Activated T-cell treated with anti-CD3 and anti-CD28 coated beads for 4 hours (primary cell): ENCODE results near the gene ZDHHC4.
"Not testable (repeated sequence)": the region's sequence is repeated elsewhere in the genome, so short reads cannot be mapped to it uniquely, and the experiment has no call there.

Experiments
- DNase-seq: peaks from one replicate; pipeline ENCODE4 v3.0.0-alpha.2; 2020

ZDHHC4 gene

GRCh38 chr7:6608081-6608480 lies 30.8 kb downstream of the ZDHHC4 start:
- no peak for DNase-seq

- DNase-seq: no peak
Measured at GRCh38 chr7:6608794-6609193, 31.5 kb downstream of the ZDHHC4 start.

- DNase-seq: no peak
Measured at GRCh38 chr7:6612819-6613218, 35.6 kb downstream of the ZDHHC4 start.

GRCh38 chr7:6613706-6614105 lies 36.5 kb downstream of the ZDHHC4 start:
- DNase-seq: no peak

- no peak for DNase-seq
Measured at GRCh38 chr7:6614953-6615722, 37.9 kb downstream of the ZDHHC4 start, which contains the start of gene ZNF853. TSS of gene ZNF853 (plus strand) at chr7:6615610. CDS start at chr7:6616175, 565 bp downstream.

GRCh38 chr7:6615723-6616555 lies 38.7 kb downstream of the ZDHHC4 start:
- DNase-seq: no peak

GRCh38 chr7:6616854-6617643 lies 39.8 kb downstream of the ZDHHC4 start:
- DNase-seq: no peak

- no peak for DNase-seq
Measured at GRCh38 chr7:6618621-6619020, 41.4 kb downstream of the ZDHHC4 start.

GRCh38 chr7:6619961-6620360 lies 42.7 kb downstream of the ZDHHC4 start:
- DNase-seq: no peak

- DNase-seq: no peak
Measured at GRCh38 chr7:6621195-6622133, 44.2 kb downstream of the ZDHHC4 start.

- no peak for DNase-seq
Measured at GRCh38 chr7:6622134-6622710, 45.0 kb downstream of the ZDHHC4 start.

- DNase-seq: no peak
Measured at GRCh38 chr7:6623589-6624245, 46.5 kb downstream of the ZDHHC4 start.

- DNase-seq: no peak
Measured at GRCh38 chr7:6624246-6624611, 47.0 kb downstream of the ZDHHC4 start.

GRCh38 chr7:6628045-6628444 lies 50.8 kb downstream of the ZDHHC4 start:
- DNase-seq: no peak

- no peak for DNase-seq
Measured at GRCh38 chr7:6630007-6630849, 53.0 kb downstream of the ZDHHC4 start.

- no peak for DNase-seq
Measured at GRCh38 chr7:6631605-6632004, 54.4 kb downstream of the ZDHHC4 start.

GRCh38 chr7:6634021-6634420 lies 56.8 kb downstream of the ZDHHC4 start:
- DNase-seq: no peak

GRCh38 chr7:6634971-6635370 lies 57.7 kb downstream of the ZDHHC4 start:
- DNase-seq: not testable (repeated sequence)

- DNase-seq: peak; percentile 47
Measured at GRCh38 chr7:6636741-6637543, 59.7 kb downstream of the ZDHHC4 start, which contains the start of gene ZNF316. TSS of gene ZNF316 (plus strand) at chr7:6637318. CDS start at chr7:6642410, 5,092 bp downstream.
